Body of pancreas (tissue), 4 donors: ENCODE data around the gene RTBDN. TPM values are rescaled to one million over a fixed set of nuclear protein-coding genes. Genes with fewer than 3 reads are reported as not detected.

Experiments
- ATAC-seq: fragments of 150-250 bp; one replicate; pipeline ENCODE4 v1.9.1; 2016
- DNase-seq, 4 donors: peaks; one replicate each; pipeline ENCODE4 v3.0.0-alpha.2; 2019
- H3K27ac ChIP-seq, 4 donors: fragments of 200-600 bp; sonication (generic); 1 replicate in 3 of 4; 2 replicates in 1 of 4; pipeline versions ENCODE4 v1.5.1 to v1.6.1; 2016 to 2019; ENCODE audit warnings: mild to moderate bottlenecking in 1 of 4, mixed read lengths in 1 of 4, moderate library complexity in 1 of 4
- H3K27me3 ChIP-seq, 2 donors: fragments of 200-600 bp; sonication (generic); one replicate each; pipeline ENCODE4 v1.6.0; 2016; ENCODE audit warnings: mild to moderate bottlenecking in 1 of 2
- H3K36me3 ChIP-seq, 2 donors: fragments of 200-600 bp; sonication (generic); replicated peaks in 1 of 2; 2 replicates each; pipeline ENCODE4 v1.5.1; 2016; ENCODE audit warnings: low read depth in 2 of 2; ENCODE audit not compliant: insufficient read depth in 1 of 2
- H3K4me1 ChIP-seq: fragments of 200-600 bp; sonication (generic); one replicate; pipeline ENCODE4 v1.6.0; 2016
- H3K4me3 ChIP-seq, 2 donors: fragments of 200-600 bp; sonication (generic); 1 replicate in 1 of 2; 2 replicates in 1 of 2; pipeline ENCODE4 v1.5.1; 2016 to 2019
- H3K9me3 ChIP-seq, 3 donors: fragments of 200-600 bp; sonication (generic); 1 replicate in 2 of 3; 2 replicates in 1 of 3; pipeline ENCODE4 v1.5.1; 2016
- POLR2A ChIP-seq, 3 donors: fragments of 450-650 bp; IDR thresholded peaks; one replicate each; pipeline ENCODE4 v1.6.1; 2016; ENCODE audit warnings: antibody characterized with exemption in 3 of 3, mild to moderate bottlenecking in 2 of 3
- WGBS, 2 donors: methylation state at CpG; one replicate each; pipeline ENCODE4 v1.1.5; 2017; 5-methylcytosine and 5-hydroxymethylcytosine counted together
- intact Hi-C: fragments of 100-400 bp; cut with DNase I; formaldehyde crosslinking; loops from one replicate; pipeline ENCODE4 v1.15.1; 2023
- total RNA-seq, 2 donors: library from RNA; depleted of rRNA; stranded (reverse); fragments of >200 nt; gene quantifications; one replicate each; pipeline ENCODE4 v1.1.0, GENCODE V29; 2016
- TF ChIP-seq, protein P1 (sequence below), 7 experiments: fragments of 450-650 bp in 4 of 7; fragments of 200-600 bp in 3 of 7; sonication (generic) in 3 of 7; IDR thresholded peaks; one replicate each; pipeline ENCODE4 v1.5.1; 2016 to 2019; ENCODE audit warnings: antibody characterized with exemption in 7 of 7

RTBDN gene
- total RNA-seq, 2 donors from 2014 or later, result 0.52 TPM; not detected in 1

- Histone ChIP-seq H3K36me3 (no peaks in the 10 kb centered on the region), H3K27ac (peak overlapping the region; percentile 78 to 100 (median 96)), H3K4me1 (peaks cover 70% of the 10 kb centered on the region), H3K27me3 (no peaks in the 10 kb centered on the region), H3K9me3 (no peaks in the 10 kb centered on the region), H3K4me3 (no peak overlapping the region)
- intact Hi-C loops, result no loop called here
- WGBS, 2 donors, result 0% methylated on average over 2 to 12 of the region's 12 CpGs
- no peak for TF ChIP-seq POLR2A (IDR thresholded peaks at IDR 0.05)
- TF ChIP-seq, protein P1, sequence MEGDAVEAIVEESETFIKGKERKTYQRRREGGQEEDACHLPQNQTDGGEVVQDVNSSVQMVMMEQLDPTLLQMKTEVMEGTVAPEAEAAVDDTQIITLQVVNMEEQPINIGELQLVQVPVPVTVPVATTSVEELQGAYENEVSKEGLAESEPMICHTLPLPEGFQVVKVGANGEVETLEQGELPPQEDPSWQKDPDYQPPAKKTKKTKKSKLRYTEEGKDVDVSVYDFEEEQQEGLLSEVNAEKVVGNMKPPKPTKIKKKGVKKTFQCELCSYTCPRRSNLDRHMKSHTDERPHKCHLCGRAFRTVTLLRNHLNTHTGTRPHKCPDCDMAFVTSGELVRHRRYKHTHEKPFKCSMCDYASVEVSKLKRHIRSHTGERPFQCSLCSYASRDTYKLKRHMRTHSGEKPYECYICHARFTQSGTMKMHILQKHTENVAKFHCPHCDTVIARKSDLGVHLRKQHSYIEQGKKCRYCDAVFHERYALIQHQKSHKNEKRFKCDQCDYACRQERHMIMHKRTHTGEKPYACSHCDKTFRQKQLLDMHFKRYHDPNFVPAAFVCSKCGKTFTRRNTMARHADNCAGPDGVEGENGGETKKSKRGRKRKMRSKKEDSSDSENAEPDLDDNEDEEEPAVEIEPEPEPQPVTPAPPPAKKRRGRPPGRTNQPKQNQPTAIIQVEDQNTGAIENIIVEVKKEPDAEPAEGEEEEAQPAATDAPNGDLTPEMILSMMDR (IDR thresholded peaks at IDR 0.05), result no peak
- DNase-seq (no peak), ATAC-seq (no peak)
Observed at GRCh38 chr19:12782174-12782423, 52.3 kb downstream of the RTBDN start.

GRCh38 chr19:12779162-12779993 lies 55.0 kb downstream of the RTBDN start:
- intact Hi-C loops, result no loop called here

DNA sequence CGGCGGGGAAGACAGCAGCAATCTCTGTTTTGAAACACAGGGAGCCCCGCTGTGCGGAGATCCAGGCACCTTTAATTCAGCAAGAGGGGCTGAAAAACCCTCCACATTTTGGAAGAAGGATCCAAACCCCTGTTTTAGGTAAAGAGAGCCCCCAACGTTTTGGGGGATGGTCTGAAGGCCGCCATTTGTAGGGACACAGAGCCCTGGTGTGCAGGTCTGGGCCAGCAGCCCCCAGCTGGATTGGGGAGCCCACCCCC lies 55.5 kb downstream of the RTBDN start:
- H3K36me3 ChIP-seq, result no peaks in the 10 kb centered on the region
- H3K4me1 ChIP-seq, result peaks cover 54% of the 10 kb centered on the region
- peak overlapping the region; percentile 87 to 100 (median 96) for H3K27ac ChIP-seq
- H3K27me3 ChIP-seq, result no peaks in the 10 kb centered on the region
- no peak for ATAC-seq
- no peak for TF ChIP-seq POLR2A (IDR thresholded peaks at IDR 0.05)
- TF ChIP-seq, protein P1 (IDR thresholded peaks at IDR 0.05), result no peak
- intact Hi-C loops, result no loop called here
- no peaks in the 10 kb centered on the region for H3K9me3 ChIP-seq
- WGBS, 2 donors, result 58 to 61% methylated on average over 6 of the region's 6 CpGs
- DNase-seq, result no peak
- H3K4me3 ChIP-seq, result no peak overlapping the region

More at GRCh38 chr19:12779162-12779993, 55.0 kb downstream of the RTBDN start:
- Histone ChIP-seq H3K4me3 (no peak overlapping the region), H3K4me1 (peaks cover 55% of the 10 kb centered on the region), H3K9me3 (no peaks in the 10 kb centered on the region), H3K36me3 (no peaks in the 10 kb centered on the region), H3K27me3 (no peaks in the 10 kb centered on the region), H3K27ac (peak overlapping the region; percentile 87 to 100 (median 96))
- peak in 3 of 4 donors; percentile 26 to 57 (median 36) for DNase-seq
- ATAC-seq, result no peak
- TF ChIP-seq POLR2A (IDR thresholded peaks at IDR 0.05), result no peak
- TF ChIP-seq, protein P1 (IDR thresholded peaks at IDR 0.05), result no peak
- WGBS, 2 donors, result 70 to 74% methylated on average over 14 to 15 of the region's 15 CpGs

DNA sequence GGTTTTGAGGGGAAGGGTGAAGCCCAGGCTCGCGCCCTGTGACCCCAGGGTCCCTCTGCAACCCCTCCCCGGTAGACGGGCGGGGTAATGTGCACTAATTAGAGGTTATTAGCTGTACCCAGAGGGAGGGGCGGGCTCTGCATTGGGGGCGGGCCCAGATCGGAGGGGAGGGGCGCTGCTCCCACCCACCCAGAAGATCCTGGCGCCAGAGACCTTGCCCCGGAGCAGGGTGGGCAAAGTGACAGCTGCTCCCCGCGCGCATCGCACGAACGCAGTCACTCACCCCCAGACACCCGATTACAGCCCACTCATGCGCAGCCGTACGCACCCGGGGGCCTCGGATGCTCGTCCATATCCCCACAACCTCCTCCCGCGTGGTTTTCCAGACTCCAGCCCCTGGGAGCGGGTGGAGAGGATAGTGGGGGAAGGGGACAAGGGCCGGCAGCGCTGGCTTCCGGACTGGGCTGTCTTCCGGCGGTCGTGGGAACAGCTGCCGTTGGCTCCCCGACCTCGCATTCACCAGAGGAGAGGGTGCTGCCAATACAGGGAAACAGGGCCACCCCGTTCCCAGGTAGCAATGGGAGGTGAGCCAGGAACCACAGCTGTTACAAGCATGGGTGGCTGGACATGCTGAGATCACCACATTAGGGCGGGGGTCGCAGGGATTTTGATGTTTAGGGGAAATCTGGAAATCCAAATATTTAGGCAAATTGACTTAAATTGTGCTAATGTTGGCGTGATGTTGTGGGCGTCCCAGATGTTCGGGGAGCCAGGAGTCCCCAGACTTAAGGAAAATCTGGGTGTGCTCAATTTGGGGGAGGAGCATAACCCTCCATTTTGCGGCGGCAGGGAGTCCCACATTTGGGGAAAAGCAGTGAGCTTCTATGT lies 56.1 kb downstream of the RTBDN start:
- ATAC-seq (peak; percentile 53), DNase-seq (peak; percentile 88 to 95 (median 93))
- Histone ChIP-seq H3K36me3 (no peaks in the 10 kb centered on the region), H3K27ac (peak overlapping the region; percentile 87 to 100 (median 96)), H3K4me3 (peak overlapping the region; percentile 32 to 73), H3K27me3 (no peaks in the 10 kb centered on the region), H3K9me3 (no peaks in the 10 kb centered on the region), H3K4me1 (peaks cover 48% of the 10 kb centered on the region)
- intact Hi-C loops, result no loop called here
- WGBS, 2 donors, result 2 to 7% methylated on average over 18 to 44 of the region's 44 CpGs
- TF ChIP-seq, protein P1 (IDR thresholded peaks at IDR 0.05), result no peak
- TF ChIP-seq POLR2A (IDR thresholded peaks at IDR 0.05), result peak; percentile 55 to 81 (median 73)
